Ovary (tissue), 3 donors: ENCODE results near the gene DUOXA2.

Experiments
- EP300 ChIP-seq: sonication (generic); formaldehyde crosslinking; IDR thresholded peaks from one replicate; pipeline ENCODE4 v1.6.1; 2017; ENCODE audit warnings: antibody characterized with exemption
- POLR2A ChIP-seq: fragments of 450-650 bp; IDR thresholded peaks from one replicate; pipeline ENCODE4 v1.6.1; 2017; ENCODE audit warnings: antibody characterized with exemption, mild to moderate bottlenecking, moderate library complexity
- TF ChIP-seq, protein P1 (sequence below), 3 donors: fragments of 450-650 bp in 2 of 3; fragments of 200-600 bp in 1 of 3; IDR thresholded peaks; one replicate each; pipeline versions ENCODE4 v1.5.1 to v1.8.0; 2016 to 2022; ENCODE audit warnings: antibody characterized with exemption in 3 of 3, mild to moderate bottlenecking in 1 of 3
- donor health status: DM: no; HTN: no; CAD: no.

DNA sequence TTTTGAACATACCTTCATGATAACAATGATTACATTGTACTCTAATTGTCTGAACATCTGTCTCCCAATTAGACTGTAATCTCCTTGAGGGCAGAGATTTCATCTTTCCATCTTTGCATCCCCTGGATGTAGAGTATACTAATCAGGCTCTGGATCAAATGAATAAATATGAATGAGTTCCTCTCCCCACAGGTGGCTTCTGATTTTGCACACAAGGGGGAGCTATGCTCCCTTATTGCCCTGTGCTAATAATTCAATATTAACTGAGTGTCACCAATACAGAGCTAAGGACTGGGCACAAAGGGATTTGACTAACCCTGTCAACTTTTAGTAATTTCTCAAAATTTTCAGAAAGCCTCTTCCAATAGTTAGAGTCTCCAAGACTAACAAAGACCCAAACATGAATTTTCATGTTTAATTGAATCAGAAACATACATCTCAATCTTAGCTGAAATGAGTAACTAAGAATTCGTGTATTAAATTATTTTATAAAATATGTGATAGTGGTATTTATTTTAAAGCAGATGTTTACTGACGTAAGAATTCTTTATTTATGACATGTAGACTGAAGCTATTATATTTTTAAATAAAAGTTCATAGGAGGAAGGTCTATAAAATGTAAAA, 12.5 kb downstream of the DUOXA2 start:
- TF ChIP-seq EP300 (no peak), POLR2A (no peak)
- TF ChIP-seq, protein P1, sequence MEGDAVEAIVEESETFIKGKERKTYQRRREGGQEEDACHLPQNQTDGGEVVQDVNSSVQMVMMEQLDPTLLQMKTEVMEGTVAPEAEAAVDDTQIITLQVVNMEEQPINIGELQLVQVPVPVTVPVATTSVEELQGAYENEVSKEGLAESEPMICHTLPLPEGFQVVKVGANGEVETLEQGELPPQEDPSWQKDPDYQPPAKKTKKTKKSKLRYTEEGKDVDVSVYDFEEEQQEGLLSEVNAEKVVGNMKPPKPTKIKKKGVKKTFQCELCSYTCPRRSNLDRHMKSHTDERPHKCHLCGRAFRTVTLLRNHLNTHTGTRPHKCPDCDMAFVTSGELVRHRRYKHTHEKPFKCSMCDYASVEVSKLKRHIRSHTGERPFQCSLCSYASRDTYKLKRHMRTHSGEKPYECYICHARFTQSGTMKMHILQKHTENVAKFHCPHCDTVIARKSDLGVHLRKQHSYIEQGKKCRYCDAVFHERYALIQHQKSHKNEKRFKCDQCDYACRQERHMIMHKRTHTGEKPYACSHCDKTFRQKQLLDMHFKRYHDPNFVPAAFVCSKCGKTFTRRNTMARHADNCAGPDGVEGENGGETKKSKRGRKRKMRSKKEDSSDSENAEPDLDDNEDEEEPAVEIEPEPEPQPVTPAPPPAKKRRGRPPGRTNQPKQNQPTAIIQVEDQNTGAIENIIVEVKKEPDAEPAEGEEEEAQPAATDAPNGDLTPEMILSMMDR (IDR thresholded peaks at IDR 0.05), result no peak
